Activated CD4-positive, alpha-beta memory T cell treated with anti-CD3 and anti-CD28 coated beads, Interleukin-2, amount 10 ng/mL, durations not matched to agents 7 days and 5 days (primary cell): Measurements from ENCODE around the gene COL25A1. TPM values are rescaled to one million over a fixed set of nuclear protein-coding genes. Genes with fewer than 3 reads are reported as not detected.

ENCODE experiments used
- CTCF ChIA-PET: fragments of 350-600 bp; sonication (Branson Sonifier 250); formaldehyde crosslinking; loops from one replicate; lab custom pipeline; 2021; ENCODE audit warnings: antibody characterized with exemption, inconsistent platforms; lab: Charles Lee
- POLR2A ChIA-PET: fragments of 350-600 bp; sonication (Branson Sonifier 250); formaldehyde crosslinking; loops from one replicate; lab custom pipeline; 2021; ENCODE audit warnings: antibody characterized with exemption; lab: Charles Lee
- DNase-seq: peaks from one replicate; pipeline ENCODE4 v3.0.0-alpha.2; 2020
- H3K27ac Mint-ChIP-seq: one replicate; pipeline ENCODE4 v1.8.0; 2021; ENCODE audit warnings: mild to moderate bottlenecking, mixed read lengths
- H3K27me3 Mint-ChIP-seq: one replicate; pipeline ENCODE4 v1.8.0; 2021; ENCODE audit warnings: mixed read lengths
- H3K36me3 Mint-ChIP-seq: one replicate; pipeline ENCODE4 v1.8.0; 2021; ENCODE audit warnings: low read depth, mixed read lengths
- H3K4me1 Mint-ChIP-seq: one replicate; pipeline ENCODE4 v1.8.0; 2021; ENCODE audit warnings: mixed read lengths
- H3K4me3 Mint-ChIP-seq: one replicate; pipeline ENCODE4 v1.8.0; 2021; ENCODE audit warnings: mild to moderate bottlenecking, mixed read lengths
- H3K9me3 Mint-ChIP-seq: one replicate; pipeline ENCODE4 v1.8.0; 2021; ENCODE audit warnings: mixed read lengths
- total RNA-seq, 2 experiments: library from RNA; stranded (reverse); gene quantifications; one replicate each; pipeline ENCODE4 v1.2.3, GENCODE V29; 2021

COL25A1 gene
- total RNA-seq, 2 experiments from 2014 or later = not detected

GRCh38 chr4:109275066-109275745 lies 27.3 kb downstream of the COL25A1 start:
- H3K4me1 Mint-ChIP-seq = peaks cover 18% of the 10 kb centered on the region
- no peaks in the 10 kb centered on the region for H3K9me3 Mint-ChIP-seq
- H3K27ac Mint-ChIP-seq = no peak overlapping the region
- H3K36me3 Mint-ChIP-seq = no peaks in the 10 kb centered on the region
- H3K27me3 Mint-ChIP-seq = peaks cover 5% of the 10 kb centered on the region
- H3K4me3 Mint-ChIP-seq = no peak overlapping the region
- ChIA-PET POLR2A (no interaction called here), CTCF (no interaction called here)
- no peak for DNase-seq

DNA sequence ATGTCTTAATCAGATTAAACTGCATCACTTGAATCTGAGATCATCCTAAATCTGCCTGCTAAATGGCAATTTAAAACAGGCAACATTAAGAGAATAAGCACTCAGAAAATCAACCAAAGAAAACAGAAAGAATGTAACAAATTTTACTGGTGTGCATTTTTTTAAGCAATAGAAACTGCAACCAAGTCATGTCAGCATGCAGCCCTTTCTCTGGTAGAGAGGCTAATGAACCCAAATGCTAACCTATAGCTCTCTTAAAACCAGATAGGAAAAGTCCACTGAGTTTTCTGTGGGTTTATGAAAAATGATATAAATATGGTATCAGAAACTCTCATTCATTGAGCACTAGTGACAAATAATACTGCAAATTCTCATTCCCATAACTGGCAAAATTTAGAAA lies 35.6 kb downstream of the COL25A1 start:
- H3K36me3 Mint-ChIP-seq = no peaks in the 10 kb centered on the region
- no peak overlapping the region for H3K27ac Mint-ChIP-seq
- ChIA-PET POLR2A (no interaction called here), CTCF (no interaction called here)
- DNase-seq = no peak
- H3K9me3 Mint-ChIP-seq = peaks cover 2% of the 10 kb centered on the region
- H3K4me3 Mint-ChIP-seq = no peak overlapping the region
- H3K27me3 Mint-ChIP-seq = peaks cover 18% of the 10 kb centered on the region
- no peaks in the 10 kb centered on the region for H3K4me1 Mint-ChIP-seq

DNA sequence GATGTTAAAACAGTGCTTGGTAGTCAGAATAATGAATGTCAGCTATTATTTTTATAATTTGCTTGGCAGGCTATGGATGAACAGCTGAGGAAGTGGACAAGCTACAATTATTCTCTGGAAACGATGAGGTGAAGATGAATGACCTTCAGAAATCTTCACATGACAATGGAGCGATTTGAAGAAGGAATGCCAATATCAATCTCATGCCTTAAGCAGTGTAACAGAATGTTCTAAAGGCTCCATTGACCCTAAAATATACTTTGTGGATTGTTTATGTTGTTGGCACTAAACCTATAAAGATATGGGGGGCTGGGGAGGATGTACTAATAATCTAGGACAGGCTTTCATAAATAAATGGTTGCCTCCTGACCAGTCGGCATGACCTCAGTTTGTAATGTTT lies 36.2 kb downstream of the COL25A1 start:
- ChIA-PET CTCF (no interaction called here), POLR2A (no interaction called here)
- H3K27ac Mint-ChIP-seq = no peak overlapping the region
- H3K4me3 Mint-ChIP-seq = no peak overlapping the region
- peaks cover 18% of the 10 kb centered on the region for H3K27me3 Mint-ChIP-seq
- peaks cover 2% of the 10 kb centered on the region for H3K9me3 Mint-ChIP-seq
- H3K4me1 Mint-ChIP-seq = no peaks in the 10 kb centered on the region
- no peaks in the 10 kb centered on the region for H3K36me3 Mint-ChIP-seq
- no peak for DNase-seq

GRCh38 chr4:109263721-109264120 lies 38.7 kb downstream of the COL25A1 start:
- Mint-ChIP-seq H3K27me3 (peaks cover 17% of the 10 kb centered on the region), H3K27ac (no peak overlapping the region), H3K4me1 (no peaks in the 10 kb centered on the region), H3K36me3 (no peaks in the 10 kb centered on the region), H3K9me3 (peaks cover 2% of the 10 kb centered on the region), H3K4me3 (no peak overlapping the region)
- no peak for DNase-seq
- POLR2A ChIA-PET = no interaction called here
- CTCF ChIA-PET = no interaction called here

GRCh38 chr4:109256818-109257217 lies 45.6 kb downstream of the COL25A1 start:
- DNase-seq = no peak
- ChIA-PET CTCF (no interaction called here), POLR2A (no interaction called here)
- Mint-ChIP-seq H3K27ac (no peak overlapping the region), H3K4me3 (no peak overlapping the region), H3K36me3 (no peaks in the 10 kb centered on the region), H3K27me3 (peaks cover 13% of the 10 kb centered on the region), H3K9me3 (no peaks in the 10 kb centered on the region), H3K4me1 (no peaks in the 10 kb centered on the region)

GRCh38 chr4:109254845-109255244 lies 47.6 kb downstream of the COL25A1 start:
- ChIA-PET POLR2A (no interaction called here), CTCF (no interaction called here)
- no peak for DNase-seq
- Mint-ChIP-seq H3K27ac (no peak overlapping the region), H3K4me3 (no peak overlapping the region), H3K4me1 (no peaks in the 10 kb centered on the region), H3K36me3 (no peaks in the 10 kb centered on the region), H3K9me3 (no peaks in the 10 kb centered on the region), H3K27me3 (peaks cover 13% of the 10 kb centered on the region)

GRCh38 chr4:109251396-109251795 lies 51.1 kb downstream of the COL25A1 start:
- Mint-ChIP-seq H3K36me3 (no peaks in the 10 kb centered on the region), H3K27me3 (peaks cover 9% of the 10 kb centered on the region), H3K4me1 (no peaks in the 10 kb centered on the region), H3K9me3 (no peaks in the 10 kb centered on the region), H3K27ac (no peak overlapping the region), H3K4me3 (no peak overlapping the region)
- no peak for DNase-seq
- ChIA-PET CTCF (no interaction called here), POLR2A (no interaction called here)

GRCh38 chr4:109248322-109248900 lies 54.0 kb downstream of the COL25A1 start:
- no peaks in the 10 kb centered on the region for H3K36me3 Mint-ChIP-seq
- ChIA-PET POLR2A (no interaction called here), CTCF (no interaction called here)
- H3K9me3 Mint-ChIP-seq = no peaks in the 10 kb centered on the region
- H3K4me3 Mint-ChIP-seq = no peak overlapping the region
- no peak overlapping the region for H3K27ac Mint-ChIP-seq
- DNase-seq = no peak
- H3K27me3 Mint-ChIP-seq = no peaks in the 10 kb centered on the region
- no peaks in the 10 kb centered on the region for H3K4me1 Mint-ChIP-seq

GRCh38 chr4:109243871-109244270 lies 58.6 kb downstream of the COL25A1 start:
- no peak for DNase-seq
- Mint-ChIP-seq H3K9me3 (no peaks in the 10 kb centered on the region), H3K4me3 (no peak overlapping the region), H3K4me1 (no peaks in the 10 kb centered on the region), H3K36me3 (no peaks in the 10 kb centered on the region), H3K27ac (no peak overlapping the region), H3K27me3 (no peaks in the 10 kb centered on the region)
- POLR2A ChIA-PET = no interaction called here
- CTCF ChIA-PET = no interaction called here

DNA sequence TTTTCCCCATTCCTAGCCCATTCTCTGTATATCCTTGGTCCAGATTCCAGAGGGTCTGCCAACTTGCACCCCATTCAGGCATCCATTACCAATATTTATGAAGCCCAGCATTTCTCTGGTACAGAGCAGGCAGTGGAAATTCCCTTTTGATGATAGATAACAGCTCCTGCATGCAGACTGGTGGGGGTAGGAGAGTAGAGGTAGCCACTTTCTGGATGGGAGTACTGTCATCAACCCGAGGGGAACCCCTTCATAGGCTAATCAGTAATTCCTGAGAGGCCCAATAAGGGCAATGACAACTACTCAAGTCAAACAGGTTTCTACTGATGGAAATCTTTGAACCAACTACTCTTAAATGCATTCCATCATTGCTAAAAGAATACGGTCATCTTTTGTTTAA lies 63.7 kb downstream of the COL25A1 start:
- no peaks in the 10 kb centered on the region for H3K4me1 Mint-ChIP-seq
- no peak overlapping the region for H3K27ac Mint-ChIP-seq
- no peak overlapping the region for H3K4me3 Mint-ChIP-seq
- no peaks in the 10 kb centered on the region for H3K36me3 Mint-ChIP-seq
- CTCF ChIA-PET = no interaction called here
- no peak for DNase-seq
- peaks cover 10% of the 10 kb centered on the region for H3K27me3 Mint-ChIP-seq
- no peaks in the 10 kb centered on the region for H3K9me3 Mint-ChIP-seq
- POLR2A ChIA-PET = no interaction called here

DNA sequence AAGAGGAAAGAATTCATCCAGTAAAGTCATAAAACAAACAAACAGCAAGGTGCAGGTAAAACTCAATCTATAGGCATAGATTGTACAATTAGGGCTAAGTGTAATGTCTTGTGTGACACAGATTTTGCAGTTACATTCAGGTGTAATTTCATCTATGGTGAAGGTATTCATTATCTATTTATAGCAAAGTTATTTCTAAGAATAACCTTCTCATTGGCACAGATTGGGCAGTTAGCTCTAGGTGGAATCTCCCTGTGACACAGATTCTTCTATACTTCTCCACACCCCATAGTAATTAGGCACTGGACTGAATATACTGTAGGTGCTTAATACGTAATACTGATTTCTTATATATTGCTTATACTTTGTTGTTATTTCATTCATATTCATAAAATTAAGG lies 66.8 kb downstream of the COL25A1 start:
- Mint-ChIP-seq H3K27ac (no peak overlapping the region), H3K27me3 (peaks cover 12% of the 10 kb centered on the region), H3K4me3 (no peak overlapping the region), H3K9me3 (no peaks in the 10 kb centered on the region), H3K36me3 (no peaks in the 10 kb centered on the region), H3K4me1 (no peaks in the 10 kb centered on the region)
- CTCF ChIA-PET = no interaction called here
- POLR2A ChIA-PET = no interaction called here
- DNase-seq = no peak

DNA sequence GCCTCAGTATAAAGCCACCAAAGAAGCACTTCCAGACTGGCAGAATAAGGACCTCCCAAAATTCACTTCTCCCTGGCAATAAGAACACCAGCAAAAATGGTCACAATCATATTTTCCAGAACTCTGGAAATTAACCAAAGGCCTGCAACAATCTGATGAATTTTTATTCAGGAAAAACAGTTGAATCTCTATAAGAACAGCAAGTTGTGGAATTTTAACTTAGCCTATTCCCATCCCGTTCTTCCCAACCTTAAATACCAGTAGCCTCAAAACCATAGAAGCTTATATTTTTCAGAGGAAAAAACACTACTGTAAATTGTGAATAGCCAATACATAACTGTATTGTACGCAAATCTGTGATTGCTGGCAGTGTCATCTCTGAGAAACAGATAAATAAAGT lies 67.9 kb downstream of the COL25A1 start:
- Mint-ChIP-seq H3K27me3 (peaks cover 12% of the 10 kb centered on the region), H3K4me1 (no peaks in the 10 kb centered on the region), H3K36me3 (no peaks in the 10 kb centered on the region), H3K27ac (no peak overlapping the region), H3K9me3 (no peaks in the 10 kb centered on the region), H3K4me3 (no peak overlapping the region)
- ChIA-PET POLR2A (no interaction called here), CTCF (no interaction called here)
- no peak for DNase-seq

DNA sequence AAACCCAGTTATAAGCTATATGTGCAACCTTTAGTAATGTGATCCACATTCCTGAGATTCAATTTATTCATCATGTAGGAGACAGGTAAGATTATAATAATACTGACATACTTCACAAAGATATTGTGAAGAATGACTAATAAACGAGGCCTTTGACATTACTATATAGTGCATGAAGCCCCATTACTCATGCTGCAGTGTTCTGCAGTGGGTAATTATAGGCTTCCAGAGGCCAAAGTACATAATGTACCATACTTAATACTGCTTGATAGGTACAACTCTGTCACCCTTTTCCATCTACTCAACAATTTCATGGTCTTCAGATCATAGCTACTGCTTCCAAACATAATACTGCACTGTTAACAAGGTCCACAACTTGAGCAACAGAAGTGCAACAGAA lies 68.9 kb downstream of the COL25A1 start:
- Mint-ChIP-seq H3K9me3 (no peaks in the 10 kb centered on the region), H3K27me3 (peaks cover 12% of the 10 kb centered on the region), H3K27ac (no peak overlapping the region), H3K36me3 (no peaks in the 10 kb centered on the region), H3K4me1 (no peaks in the 10 kb centered on the region), H3K4me3 (no peak overlapping the region)
- POLR2A ChIA-PET = no interaction called here
- DNase-seq = no peak
- CTCF ChIA-PET = no interaction called here

GRCh38 chr4:109232681-109233080 lies 69.8 kb downstream of the COL25A1 start:
- H3K4me1 Mint-ChIP-seq = no peaks in the 10 kb centered on the region
- H3K9me3 Mint-ChIP-seq = no peaks in the 10 kb centered on the region
- ChIA-PET CTCF (no interaction called here), POLR2A (no interaction called here)
- H3K4me3 Mint-ChIP-seq = no peak overlapping the region
- H3K27ac Mint-ChIP-seq = no peak overlapping the region
- H3K27me3 Mint-ChIP-seq = peaks cover 12% of the 10 kb centered on the region
- DNase-seq = no peak
- no peaks in the 10 kb centered on the region for H3K36me3 Mint-ChIP-seq
